ENCODE measurements around the gene FRA10AC1.
A peak's percentile ranks its signal among the peaks of the same experiment; 100 is the strongest.

Gene FRA10AC1

DNA sequence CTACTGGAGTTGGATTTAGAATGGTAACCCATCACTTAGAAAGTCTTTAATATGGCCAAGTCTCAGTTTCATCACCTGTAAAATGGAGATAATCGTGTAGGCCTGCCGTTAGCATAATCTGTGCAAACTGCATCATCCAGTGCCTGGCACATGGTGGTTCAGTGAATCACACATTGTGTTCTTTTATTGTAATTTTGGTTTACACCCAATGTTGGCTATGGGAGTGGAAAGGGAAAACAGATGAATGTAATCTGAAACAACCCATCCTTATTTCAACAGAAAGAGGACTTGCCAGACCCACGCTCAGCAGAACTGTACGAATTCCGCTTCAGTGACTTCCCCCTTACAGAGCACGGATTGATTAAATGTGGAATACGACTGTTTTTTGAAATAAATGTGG lies 62.6 kb downstream of the FRA10AC1 start:
- H3K36me3 ChIP-seq: no peaks in the 10 kb centered on the region
- no peaks in the 10 kb centered on the region for H3K9me3 ChIP-seq
- TF ChIP-seq, protein P1, sequence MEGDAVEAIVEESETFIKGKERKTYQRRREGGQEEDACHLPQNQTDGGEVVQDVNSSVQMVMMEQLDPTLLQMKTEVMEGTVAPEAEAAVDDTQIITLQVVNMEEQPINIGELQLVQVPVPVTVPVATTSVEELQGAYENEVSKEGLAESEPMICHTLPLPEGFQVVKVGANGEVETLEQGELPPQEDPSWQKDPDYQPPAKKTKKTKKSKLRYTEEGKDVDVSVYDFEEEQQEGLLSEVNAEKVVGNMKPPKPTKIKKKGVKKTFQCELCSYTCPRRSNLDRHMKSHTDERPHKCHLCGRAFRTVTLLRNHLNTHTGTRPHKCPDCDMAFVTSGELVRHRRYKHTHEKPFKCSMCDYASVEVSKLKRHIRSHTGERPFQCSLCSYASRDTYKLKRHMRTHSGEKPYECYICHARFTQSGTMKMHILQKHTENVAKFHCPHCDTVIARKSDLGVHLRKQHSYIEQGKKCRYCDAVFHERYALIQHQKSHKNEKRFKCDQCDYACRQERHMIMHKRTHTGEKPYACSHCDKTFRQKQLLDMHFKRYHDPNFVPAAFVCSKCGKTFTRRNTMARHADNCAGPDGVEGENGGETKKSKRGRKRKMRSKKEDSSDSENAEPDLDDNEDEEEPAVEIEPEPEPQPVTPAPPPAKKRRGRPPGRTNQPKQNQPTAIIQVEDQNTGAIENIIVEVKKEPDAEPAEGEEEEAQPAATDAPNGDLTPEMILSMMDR (IDR thresholded peaks at IDR 0.05; ENCODE audit: low read depth, low read length): no peak
- no peaks in the 10 kb centered on the region for H3K4me1 ChIP-seq
- H3K27me3 ChIP-seq: peaks cover 3% of the 10 kb centered on the region; the same call in 1 of the 2 replicates
- no peak for DNase-seq
- no peak overlapping the region for H3K4me3 ChIP-seq (ENCODE audit: low read depth, low read length)

DNA sequence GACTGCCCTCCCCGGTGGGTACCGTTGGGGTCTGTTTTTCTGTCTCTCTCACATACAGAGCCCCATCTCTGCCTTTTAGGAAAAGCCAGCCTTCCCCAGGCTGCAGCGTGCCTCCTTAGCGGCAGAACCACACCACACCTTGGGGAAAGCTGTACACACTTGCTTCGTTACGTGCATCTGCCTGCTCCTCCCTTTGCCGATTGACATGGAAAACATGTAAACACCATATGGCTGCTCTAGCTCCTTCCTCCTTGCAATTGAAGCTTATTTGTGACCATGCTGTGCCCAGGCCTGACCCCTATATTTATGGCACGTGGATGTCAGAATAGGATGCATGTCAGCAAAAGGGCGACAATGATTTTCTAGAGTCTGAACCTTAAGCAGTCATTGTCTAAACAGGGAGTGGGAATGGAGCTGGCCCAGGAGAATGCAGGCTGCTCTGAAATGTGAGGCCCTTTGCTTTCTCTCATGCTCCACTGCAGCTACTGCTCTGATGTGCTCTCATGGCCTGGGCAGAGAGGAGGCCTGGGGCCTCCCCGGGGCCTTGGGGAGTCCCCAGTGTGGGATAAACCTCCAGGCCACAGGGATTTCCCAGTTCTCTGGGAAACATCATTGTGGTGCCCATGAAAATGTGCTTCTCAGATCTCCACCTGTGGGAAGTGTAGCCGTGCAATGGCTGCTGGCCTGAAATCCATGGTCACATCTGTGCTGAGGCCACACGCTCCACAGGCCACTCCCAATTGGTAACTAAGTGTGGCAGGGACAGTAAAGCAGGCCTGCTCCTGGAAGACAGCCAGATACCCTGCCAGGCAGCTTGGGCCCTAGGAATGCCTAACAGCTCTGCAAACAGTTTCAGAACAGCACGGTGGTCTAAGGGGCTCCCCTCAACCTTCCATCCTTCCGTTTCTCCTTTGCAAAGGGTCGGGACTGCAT lies 71.5 kb downstream of the FRA10AC1 start:
- TF ChIP-seq, protein P1 (IDR thresholded peaks at IDR 0.05; ENCODE audit: low read depth, low read length): no peak
- no peaks in the 10 kb centered on the region for H3K9me3 ChIP-seq
- no peaks in the 10 kb centered on the region for H3K4me1 ChIP-seq
- H3K27me3 ChIP-seq: no peaks in the 10 kb centered on the region
- no peak overlapping the region for H3K4me3 ChIP-seq (ENCODE audit: low read depth, low read length)
- H3K36me3 ChIP-seq: no peaks in the 10 kb centered on the region
- DNase-seq: peak; percentile 11

DNA sequence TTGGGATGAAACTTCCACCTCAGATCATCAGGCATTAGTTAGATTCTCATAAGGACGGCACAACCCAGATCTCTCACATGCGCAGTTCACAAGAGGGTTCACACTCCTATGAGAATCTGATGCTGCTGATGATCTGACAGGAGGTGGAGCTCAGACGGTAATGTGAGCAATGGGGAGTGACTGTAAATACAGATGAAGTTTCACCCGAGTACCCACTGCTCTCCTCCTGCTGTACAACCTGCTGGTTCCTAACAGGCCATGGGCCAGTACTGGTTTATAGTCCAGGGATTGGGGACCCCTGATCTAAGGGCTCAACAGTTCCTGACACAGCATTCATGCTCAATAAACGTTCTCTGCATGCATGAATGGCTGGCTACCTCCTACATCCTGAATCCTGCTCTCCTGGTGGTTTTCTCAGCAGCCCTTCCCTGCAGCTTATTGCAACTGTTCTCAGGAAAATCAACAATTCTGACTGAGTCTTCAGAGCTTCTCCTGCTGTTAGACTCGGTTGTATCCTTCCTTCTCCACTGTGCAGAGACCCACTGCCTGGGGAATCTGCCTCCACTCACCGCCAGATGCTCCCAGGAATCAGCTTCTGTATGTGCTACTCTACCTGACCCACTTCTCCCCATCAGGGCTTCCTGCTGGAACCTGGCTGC lies 72.6 kb downstream of the FRA10AC1 start:
- H3K9me3 ChIP-seq: no peaks in the 10 kb centered on the region
- DNase-seq: no peak
- no peaks in the 10 kb centered on the region for H3K4me1 ChIP-seq
- H3K27me3 ChIP-seq: no peaks in the 10 kb centered on the region
- TF ChIP-seq, protein P1 (IDR thresholded peaks at IDR 0.05; ENCODE audit: low read depth, low read length): no peak
- H3K4me3 ChIP-seq (ENCODE audit: low read depth, low read length): no peak overlapping the region
- H3K36me3 ChIP-seq: no peaks in the 10 kb centered on the region

DNA sequence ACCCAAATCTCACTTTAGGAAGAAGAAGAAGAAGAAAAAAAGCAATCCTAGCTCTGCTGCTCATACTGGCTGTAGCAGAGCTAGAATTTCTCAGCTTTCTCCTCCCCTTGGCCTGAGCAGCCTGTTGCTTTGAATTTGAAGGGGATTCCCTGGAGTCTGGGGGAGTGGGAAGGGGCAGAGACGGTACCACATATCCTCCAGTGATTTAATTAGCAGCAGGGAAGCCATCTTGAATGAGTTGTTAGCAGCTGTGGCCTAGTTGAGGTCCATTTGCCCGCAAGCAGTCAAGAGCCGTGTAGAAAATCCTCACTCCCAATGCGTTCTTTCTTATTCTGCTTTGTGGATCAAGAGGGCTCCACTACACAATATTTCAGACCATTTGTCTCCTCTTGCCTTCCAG lies 73.5 kb downstream of the FRA10AC1 start:
- DNase-seq: no peak
- Histone ChIP-seq H3K36me3 (no peaks in the 10 kb centered on the region), H3K4me1 (no peaks in the 10 kb centered on the region), H3K27me3 (no peaks in the 10 kb centered on the region), H3K9me3 (no peaks in the 10 kb centered on the region), H3K4me3 (ENCODE audit: low read depth, low read length) (no peak overlapping the region)
- TF ChIP-seq, protein P1 (IDR thresholded peaks at IDR 0.05; ENCODE audit: low read depth, low read length): no peak

DNA sequence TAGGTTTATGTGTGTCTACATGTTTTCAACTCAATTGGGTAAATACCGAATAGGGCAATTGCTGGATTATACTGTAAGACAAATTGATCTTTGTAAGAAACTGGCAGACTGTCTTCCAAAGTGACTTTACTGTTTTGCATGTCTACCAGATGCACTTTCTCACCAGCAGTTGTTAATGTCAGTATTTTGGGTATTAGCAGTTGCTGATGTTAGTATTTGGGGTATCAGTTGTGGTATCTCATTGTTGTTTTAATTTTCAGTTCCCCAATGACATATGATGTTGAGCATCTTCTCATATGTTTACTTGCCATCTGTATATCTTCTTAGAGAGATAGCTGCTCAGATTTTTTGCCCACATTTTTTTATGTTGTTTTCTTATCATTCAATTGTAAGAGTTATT lies 79.5 kb downstream of the FRA10AC1 start:
- no peak overlapping the region for H3K4me3 ChIP-seq (ENCODE audit: low read depth, low read length)
- TF ChIP-seq, protein P1 (IDR thresholded peaks at IDR 0.05; ENCODE audit: low read depth, low read length): no peak
- H3K9me3 ChIP-seq: no peaks in the 10 kb centered on the region
- peaks cover 7% of the 10 kb centered on the region; the same call in 1 of the 2 replicates for H3K27me3 ChIP-seq
- DNase-seq: no peak
- no peaks in the 10 kb centered on the region for H3K36me3 ChIP-seq
- H3K4me1 ChIP-seq: no peaks in the 10 kb centered on the region

DNA sequence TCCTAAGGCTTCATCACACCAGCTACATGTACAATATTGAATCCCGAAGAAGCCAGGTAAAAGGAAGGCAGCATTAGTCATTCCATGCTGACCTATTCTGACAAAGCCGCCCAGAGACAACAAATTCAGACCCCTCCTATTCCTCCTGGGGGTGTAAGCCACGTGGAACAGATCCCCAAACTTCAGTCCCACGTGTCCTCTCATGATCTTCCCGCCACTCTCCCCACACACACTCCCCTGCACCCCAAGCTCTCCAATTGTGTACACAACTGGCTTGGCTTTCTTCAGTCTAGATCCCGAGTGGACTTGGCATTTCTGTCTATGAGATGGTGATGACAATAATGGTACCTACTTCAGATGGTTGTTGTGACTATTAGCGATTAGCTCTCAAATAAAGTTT lies 81.5 kb downstream of the FRA10AC1 start:
- Histone ChIP-seq H3K27me3 (peaks cover 7% of the 10 kb centered on the region), H3K4me3 (ENCODE audit: low read depth, low read length) (no peak overlapping the region), H3K9me3 (no peaks in the 10 kb centered on the region), H3K36me3 (no peaks in the 10 kb centered on the region), H3K4me1 (no peaks in the 10 kb centered on the region)
- TF ChIP-seq, protein P1 (IDR thresholded peaks at IDR 0.05; ENCODE audit: low read depth, low read length): no peak
- no peak for DNase-seq

Data from BE2C (cell line).